Cardiac atrium fibroblast (primary cell): ENCODE data around the gene TMEM128. TPM values are rescaled to one million over a fixed set of nuclear protein-coding genes. Genes with fewer than 3 reads are reported as not detected.

ENCODE experiments used
- total RNA-seq: library from RNA; depleted of rRNA; stranded (reverse); fragments of >200 nt; gene quantifications from 2 replicates; pipeline ENCODE4 v1.2.3, GENCODE V29; 2015

TMEM128 gene
- 21.1 and 22.9 TPM in 2 replicates for total RNA-seq

GRCh38 chr4:4248029-4248884 is at the start of gene TMEM128:
TSS of gene TMEM128 (minus strand) at chr4:4248223. CDS start at chr4:4248202, 21 bp downstream.

GRCh38 chr4:4289941-4290850 is 42.2 kb upstream of the TMEM128 start, which contains the start of the genes LYAR and ZBTB49:
TSS of gene LYAR (minus strand) at chr4:4290154. CDS start at chr4:4283742, 6,412 bp downstream.
TSS of gene ZBTB49 (plus strand) at chr4:4290251. CDS start at chr4:4299946, 9,695 bp downstream.

GRCh38 chr4:4226606-4227438 is 21.2 kb downstream of the TMEM128 start, which contains the start of gene OTOP1:
TSS of gene OTOP1 (minus strand) at chr4:4226929. CDS start at chr4:4226864, 65 bp downstream.

Other genes starting within 250 kb of the TMEM128 start
- gene OTOP1, start 21.3 kb downstream of the TMEM128 start, total RNA-seq, result not detected in 2 replicates
- gene LYAR, start 41.9 kb upstream of the TMEM128 start, total RNA-seq, result 4.3 and 11.3 TPM in 2 replicates
- 3.6 and 7.2 TPM in 2 replicates for gene ZBTB49, start 42.0 kb upstream of the TMEM128 start, total RNA-seq
- gene NSG1, start 138.9 kb upstream of the TMEM128 start, total RNA-seq, result 82.0 and 95.3 TPM in 2 replicates